Hypothalamus (tissue), 51 donors: Measurements from ENCODE around the gene PLCB1.

ENCODE experiments used
- DNase-seq, 51 donors: peaks; one replicate each; lab custom pipeline; 2025; lab: John Stamatoyannopoulos, UW

Gene PLCB1

GRCh38 chr20:8735014-8735413 lies 602.9 kb downstream of the PLCB1 start:
- DNase-seq: no peak

- no peak for DNase-seq
Observed at GRCh38 chr20:8735674-8736073, 603.6 kb downstream of the PLCB1 start.

GRCh38 chr20:8740265-8740664 lies 608.2 kb downstream of the PLCB1 start:
- DNase-seq: no peak

GRCh38 chr20:8744228-8744844 lies 612.3 kb downstream of the PLCB1 start:
- no peak for DNase-seq

GRCh38 chr20:8749101-8749500 lies 617.0 kb downstream of the PLCB1 start:
- no peak for DNase-seq

- no peak for DNase-seq
Observed at GRCh38 chr20:8749986-8750385, 617.9 kb downstream of the PLCB1 start.

GRCh38 chr20:8755340-8756118 lies 623.5 kb downstream of the PLCB1 start:
- DNase-seq: no peak

- peak in 4 of 51 donors; percentile 5 to 11 (median 8) for DNase-seq
Observed at GRCh38 chr20:8756410-8756809, 624.3 kb downstream of the PLCB1 start.

GRCh38 chr20:8757146-8757545 lies 625.1 kb downstream of the PLCB1 start:
- DNase-seq: no peak

- no peak for DNase-seq
Observed at GRCh38 chr20:8764344-8764962, 632.4 kb downstream of the PLCB1 start.

- DNase-seq: no peak
Observed at GRCh38 chr20:8766868-8767390, 634.9 kb downstream of the PLCB1 start.

- no peak for DNase-seq
Observed at GRCh38 chr20:8774412-8774811, 642.3 kb downstream of the PLCB1 start.

- no peak for DNase-seq
Observed at GRCh38 chr20:8777911-8778310, 645.8 kb downstream of the PLCB1 start.

GRCh38 chr20:8778387-8778786 lies 646.3 kb downstream of the PLCB1 start:
- DNase-seq: no peak

GRCh38 chr20:8780915-8781314 lies 648.8 kb downstream of the PLCB1 start:
- DNase-seq: no peak

- no peak for DNase-seq
Observed at GRCh38 chr20:8782804-8783203, 650.7 kb downstream of the PLCB1 start.

GRCh38 chr20:8783734-8784133 lies 651.7 kb downstream of the PLCB1 start:
- no peak for DNase-seq

GRCh38 chr20:8786383-8786782 lies 654.3 kb downstream of the PLCB1 start:
- no peak for DNase-seq

- no peak for DNase-seq
Observed at GRCh38 chr20:8787090-8787489, 655.0 kb downstream of the PLCB1 start.

GRCh38 chr20:8788275-8788674 lies 656.2 kb downstream of the PLCB1 start:
- DNase-seq: no peak

- DNase-seq: no peak
Observed at GRCh38 chr20:8788831-8789230, 656.8 kb downstream of the PLCB1 start.
